Ishikawa (cell line): Measurements from ENCODE around the gene MPST.

Source experiments
- CEBPB ChIP-seq: IDR thresholded peaks from 2 replicates; pipeline ENCODE4 v1.6.1; 2012
- CREB1 ChIP-seq: IDR thresholded peaks from 2 replicates; pipeline ENCODE4 v1.6.1; 2012; ENCODE audit warnings: low read depth
- EGR1 ChIP-seq: IDR thresholded peaks from 2 replicates; pipeline ENCODE4 v1.6.1; 2012
- EP300 ChIP-seq: IDR thresholded peaks from 2 replicates; pipeline ENCODE4 v1.6.1; 2012; ENCODE audit warnings: borderline replicate concordance
- FOXM1 ChIP-seq: IDR thresholded peaks from 2 replicates; pipeline ENCODE4 v1.6.1; 2012; ENCODE audit warnings: low read depth, borderline replicate concordance
- NFIC ChIP-seq: IDR thresholded peaks from 2 replicates; pipeline ENCODE4 v1.6.1; 2012
- RAD21 ChIP-seq: IDR thresholded peaks from 2 replicates; pipeline ENCODE4 v1.6.1; 2012; ENCODE audit warnings: low read depth
- TAF1 ChIP-seq: IDR thresholded peaks from 2 replicates; pipeline ENCODE4 v1.6.1; 2012; ENCODE audit warnings: low read depth, mild to moderate bottlenecking
- TCF12 ChIP-seq: IDR thresholded peaks from 2 replicates; pipeline ENCODE4 v1.6.1; 2012; ENCODE audit warnings: low read depth
- TEAD4 ChIP-seq: IDR thresholded peaks from 2 replicates; pipeline ENCODE4 v1.6.1; 2012
- YY1 ChIP-seq: IDR thresholded peaks from 2 replicates; pipeline ENCODE4 v1.6.1; 2012; ENCODE audit warnings: low read depth
- ZBTB7A ChIP-seq: IDR thresholded peaks from 2 replicates; pipeline ENCODE4 v1.6.1; 2012; ENCODE audit warnings: low read depth
- TF ChIP-seq, protein P1 (sequence below): IDR thresholded peaks from 2 replicates; pipeline ENCODE4 v1.6.1; 2012; ENCODE audit warnings: low read depth, mild to moderate bottlenecking
- TF ChIP-seq, protein P2 (sequence below): IDR thresholded peaks from 2 replicates; pipeline ENCODE4 v1.6.1; 2012
- TF ChIP-seq, protein P3 (sequence below): IDR thresholded peaks from 2 replicates; pipeline ENCODE4 v1.6.1; 2012

MPST gene

DNA sequence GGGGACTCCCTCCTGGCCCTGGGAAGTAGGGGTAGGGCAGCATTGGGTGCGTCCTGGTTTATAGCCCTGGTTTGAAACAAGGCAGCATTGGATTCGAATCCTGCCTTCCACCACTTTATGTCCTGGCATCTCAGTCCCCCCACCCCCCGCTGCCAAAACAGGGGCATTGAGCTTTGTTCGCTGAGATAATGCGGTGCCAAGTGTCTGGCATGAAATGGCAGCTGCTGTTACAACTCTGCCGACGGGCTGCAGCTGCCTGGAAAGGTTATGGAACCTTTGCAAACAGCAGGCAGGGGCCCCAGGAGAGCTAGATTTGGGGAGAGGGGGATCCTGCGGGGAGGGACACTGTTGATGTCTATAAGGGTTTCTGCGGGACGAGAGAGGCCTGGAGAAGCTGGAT lies 2.2 kb upstream of the MPST start:
- no peak for TF ChIP-seq EGR1
- no peak for TF ChIP-seq TEAD4
- TF ChIP-seq TAF1, result no peak
- TF ChIP-seq ZBTB7A, result no peak
- TF ChIP-seq CREB1, result no peak
- TF ChIP-seq YY1, result no peak
- TF ChIP-seq, protein P1, sequence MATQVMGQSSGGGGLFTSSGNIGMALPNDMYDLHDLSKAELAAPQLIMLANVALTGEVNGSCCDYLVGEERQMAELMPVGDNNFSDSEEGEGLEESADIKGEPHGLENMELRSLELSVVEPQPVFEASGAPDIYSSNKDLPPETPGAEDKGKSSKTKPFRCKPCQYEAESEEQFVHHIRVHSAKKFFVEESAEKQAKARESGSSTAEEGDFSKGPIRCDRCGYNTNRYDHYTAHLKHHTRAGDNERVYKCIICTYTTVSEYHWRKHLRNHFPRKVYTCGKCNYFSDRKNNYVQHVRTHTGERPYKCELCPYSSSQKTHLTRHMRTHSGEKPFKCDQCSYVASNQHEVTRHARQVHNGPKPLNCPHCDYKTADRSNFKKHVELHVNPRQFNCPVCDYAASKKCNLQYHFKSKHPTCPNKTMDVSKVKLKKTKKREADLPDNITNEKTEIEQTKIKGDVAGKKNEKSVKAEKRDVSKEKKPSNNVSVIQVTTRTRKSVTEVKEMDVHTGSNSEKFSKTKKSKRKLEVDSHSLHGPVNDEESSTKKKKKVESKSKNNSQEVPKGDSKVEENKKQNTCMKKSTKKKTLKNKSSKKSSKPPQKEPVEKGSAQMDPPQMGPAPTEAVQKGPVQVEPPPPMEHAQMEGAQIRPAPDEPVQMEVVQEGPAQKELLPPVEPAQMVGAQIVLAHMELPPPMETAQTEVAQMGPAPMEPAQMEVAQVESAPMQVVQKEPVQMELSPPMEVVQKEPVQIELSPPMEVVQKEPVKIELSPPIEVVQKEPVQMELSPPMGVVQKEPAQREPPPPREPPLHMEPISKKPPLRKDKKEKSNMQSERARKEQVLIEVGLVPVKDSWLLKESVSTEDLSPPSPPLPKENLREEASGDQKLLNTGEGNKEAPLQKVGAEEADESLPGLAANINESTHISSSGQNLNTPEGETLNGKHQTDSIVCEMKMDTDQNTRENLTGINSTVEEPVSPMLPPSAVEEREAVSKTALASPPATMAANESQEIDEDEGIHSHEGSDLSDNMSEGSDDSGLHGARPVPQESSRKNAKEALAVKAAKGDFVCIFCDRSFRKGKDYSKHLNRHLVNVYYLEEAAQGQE, result no peak
- no peak for TF ChIP-seq NFIC
- no peak for TF ChIP-seq TCF12
- TF ChIP-seq EP300, result no peak

DNA sequence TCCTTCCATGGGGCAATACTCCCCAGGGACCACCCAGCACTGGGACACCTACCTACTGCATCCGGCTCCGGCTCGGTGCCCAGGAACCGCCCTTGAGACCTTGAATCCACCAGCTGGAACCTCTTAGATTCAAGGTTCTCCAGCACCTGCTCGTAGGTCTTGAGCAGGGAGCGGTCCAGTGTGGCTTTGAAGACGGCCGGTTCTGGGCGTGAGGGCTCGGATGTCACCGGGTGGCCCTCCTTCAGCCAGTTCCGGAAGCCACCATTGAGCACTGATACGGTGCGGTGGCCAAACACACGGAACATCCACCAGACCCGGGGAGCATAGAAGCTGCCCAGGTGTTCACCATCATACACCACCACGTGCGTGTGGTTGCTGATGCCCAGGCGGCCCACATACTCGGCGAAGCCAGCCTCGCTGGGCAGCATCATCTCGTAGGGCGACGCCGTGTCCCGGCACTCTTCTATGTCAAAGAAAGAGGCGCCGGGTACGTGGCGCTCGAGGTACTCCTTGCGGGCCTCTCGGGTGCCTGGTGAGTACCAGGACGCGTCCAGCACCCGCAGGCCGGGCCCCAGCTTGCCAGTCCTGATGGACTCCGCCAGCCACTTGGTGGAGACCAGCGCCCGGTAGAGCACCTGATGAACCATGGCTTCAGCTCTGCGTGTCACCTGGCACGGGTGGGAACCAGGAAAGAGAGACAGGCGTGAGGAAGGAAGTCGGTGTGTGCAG lies 1.3 kb upstream of the MPST start:
- TF ChIP-seq CREB1, result no peak

DNA sequence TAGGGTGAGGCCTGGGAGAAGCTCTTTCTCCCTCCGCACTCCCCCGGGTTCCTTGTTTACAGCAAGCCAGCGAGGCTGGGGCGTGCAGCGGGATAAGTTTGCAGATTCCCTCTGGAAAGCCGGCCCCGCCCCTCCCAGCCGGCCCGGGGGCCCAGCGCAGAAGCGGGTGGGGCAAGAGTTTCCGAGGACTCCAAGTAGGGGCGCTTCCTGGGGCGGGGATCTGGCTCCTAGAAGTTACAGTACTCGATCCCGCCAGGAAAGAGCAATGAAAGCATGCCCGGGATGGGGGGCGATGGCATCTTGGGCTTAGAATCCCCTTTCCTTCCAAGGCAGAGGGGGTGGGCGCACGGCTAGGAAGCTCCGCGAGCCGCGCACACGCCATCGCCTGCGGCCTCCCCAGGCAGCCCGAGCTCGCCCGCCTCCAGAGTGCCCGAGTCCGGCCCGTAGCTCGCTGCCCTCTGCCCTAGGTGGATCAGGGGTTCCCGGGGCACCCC lies 680 bp upstream of the MPST start:
- TF ChIP-seq ZBTB7A, result no peak
- no peak for TF ChIP-seq FOXM1
- TF ChIP-seq, protein P1, result no peak
- no peak for TF ChIP-seq CEBPB
- no peak for TF ChIP-seq RAD21
- no peak for TF ChIP-seq TAF1
- TF ChIP-seq, protein P2, sequence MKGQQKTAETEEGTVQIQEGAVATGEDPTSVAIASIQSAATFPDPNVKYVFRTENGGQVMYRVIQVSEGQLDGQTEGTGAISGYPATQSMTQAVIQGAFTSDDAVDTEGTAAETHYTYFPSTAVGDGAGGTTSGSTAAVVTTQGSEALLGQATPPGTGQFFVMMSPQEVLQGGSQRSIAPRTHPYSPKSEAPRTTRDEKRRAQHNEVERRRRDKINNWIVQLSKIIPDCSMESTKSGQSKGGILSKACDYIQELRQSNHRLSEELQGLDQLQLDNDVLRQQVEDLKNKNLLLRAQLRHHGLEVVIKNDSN, result no peak
- no peak for TF ChIP-seq TEAD4
- TF ChIP-seq, protein P3, sequence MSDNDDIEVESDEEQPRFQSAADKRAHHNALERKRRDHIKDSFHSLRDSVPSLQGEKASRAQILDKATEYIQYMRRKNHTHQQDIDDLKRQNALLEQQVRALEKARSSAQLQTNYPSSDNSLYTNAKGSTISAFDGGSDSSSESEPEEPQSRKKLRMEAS, result no peak
- TF ChIP-seq NFIC, result no peak
- no peak for TF ChIP-seq EP300

DNA sequence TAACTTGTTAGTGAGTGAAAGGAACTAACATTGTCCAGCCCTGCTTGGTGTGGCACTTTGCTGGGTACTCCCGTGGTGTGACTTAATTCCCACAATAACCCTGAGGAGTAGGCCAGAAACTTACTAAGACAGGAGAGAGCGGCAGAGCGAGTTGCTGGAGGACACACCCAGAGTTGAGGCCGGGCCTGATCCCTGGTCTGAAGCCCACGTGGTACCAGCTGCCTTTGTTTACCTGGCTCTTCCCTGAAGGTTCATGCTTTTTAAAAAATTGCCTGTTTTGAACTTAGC lies 594 bp downstream of the MPST start:
- TF ChIP-seq EGR1 (no peak), NFIC (no peak), ZBTB7A (no peak), CREB1 (no peak)
- TF ChIP-seq, protein P2, result peak; percentile 70
- TF ChIP-seq, protein P3, result 0 out of 2 replicates have a peak, but pooled peaks have one; percentile 16

DNA sequence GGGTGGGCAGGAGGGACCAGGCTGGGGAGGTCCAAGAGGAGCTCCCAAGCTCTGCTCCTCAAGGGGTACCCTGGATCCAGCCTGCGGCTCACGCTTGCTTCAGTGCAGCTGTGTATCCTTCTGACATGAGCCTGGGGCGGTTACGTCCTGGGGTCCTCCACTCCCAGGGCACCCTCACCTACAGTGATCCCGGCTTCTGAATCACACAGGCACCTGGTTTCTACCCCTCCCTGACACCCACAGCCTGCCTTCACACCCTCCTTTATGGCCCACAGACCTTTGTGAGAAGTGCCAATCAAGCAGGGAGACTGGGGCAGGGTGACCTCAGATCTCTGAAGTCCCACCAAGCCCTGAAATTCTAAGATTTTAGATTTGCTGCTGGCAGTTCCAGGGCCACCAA lies 1.5 kb downstream of the MPST start:
- no peak for TF ChIP-seq CREB1
- TF ChIP-seq, protein P2, result no peak
- TF ChIP-seq CEBPB, result no peak

DNA sequence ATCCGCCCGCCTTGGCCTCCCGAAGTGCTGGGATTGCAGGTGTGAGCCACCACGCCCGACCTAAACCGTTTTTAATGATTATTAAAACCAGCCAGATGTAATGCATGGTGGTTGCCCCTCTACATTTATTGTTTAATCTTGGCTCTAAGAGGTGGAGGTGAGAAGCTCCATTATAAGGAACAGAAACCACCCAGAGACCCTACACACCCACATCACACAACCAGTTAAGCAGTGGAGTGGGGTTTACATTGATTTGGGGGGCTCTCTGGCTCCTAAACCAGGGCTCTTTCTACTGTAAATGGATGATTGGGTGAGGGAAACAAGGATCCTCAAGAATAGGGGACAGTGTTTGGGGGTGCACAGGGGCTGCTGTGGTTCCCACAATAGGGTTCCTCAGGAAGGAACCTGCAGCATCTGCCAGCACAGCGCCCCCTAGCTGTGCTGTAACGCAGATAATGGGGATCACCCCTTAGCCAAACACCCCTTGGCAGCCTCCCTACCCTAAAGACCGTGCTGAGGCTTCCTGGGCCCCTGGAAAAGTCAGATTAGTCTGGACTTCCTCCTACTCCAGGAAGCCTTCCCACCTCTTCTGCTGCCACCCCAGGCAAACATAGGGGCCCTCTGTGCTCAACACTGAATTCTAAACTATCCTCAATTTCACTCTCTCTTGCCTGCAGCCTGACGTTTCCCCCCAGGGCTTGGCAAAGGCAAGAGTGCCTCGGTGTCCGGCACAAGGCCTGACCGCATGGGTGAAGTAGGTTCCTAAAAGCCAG lies 2.4 kb downstream of the MPST start:
- TF ChIP-seq TAF1 (no peak), ZBTB7A (no peak), EP300 (no peak)
